Coronary artery (tissue), 2 donors: ENCODE measurements around the gene ATRN.

Source experiments
- DNase-seq: peaks from one replicate; pipeline ENCODE4 v3.0.0-alpha.2; 2017; ENCODE audit warnings: low spot score
- H3K27ac ChIP-seq, 2 donors: fragments of 200-600 bp; sonication (generic); one replicate each; pipeline ENCODE4 v1.5.1; 2016 to 2019
- H3K4me3 ChIP-seq: fragments of 200-600 bp; sonication (generic); 2 replicates; pipeline ENCODE4 v1.5.1; 2016; ENCODE audit warnings: mild to moderate bottlenecking, moderate library complexity
- CTCF ChIP-seq: fragments of 200-600 bp; sonication (generic); IDR thresholded peaks from one replicate; pipeline ENCODE4 v1.5.1; 2019; ENCODE audit warnings: antibody characterized with exemption

ATRN gene

DNA sequence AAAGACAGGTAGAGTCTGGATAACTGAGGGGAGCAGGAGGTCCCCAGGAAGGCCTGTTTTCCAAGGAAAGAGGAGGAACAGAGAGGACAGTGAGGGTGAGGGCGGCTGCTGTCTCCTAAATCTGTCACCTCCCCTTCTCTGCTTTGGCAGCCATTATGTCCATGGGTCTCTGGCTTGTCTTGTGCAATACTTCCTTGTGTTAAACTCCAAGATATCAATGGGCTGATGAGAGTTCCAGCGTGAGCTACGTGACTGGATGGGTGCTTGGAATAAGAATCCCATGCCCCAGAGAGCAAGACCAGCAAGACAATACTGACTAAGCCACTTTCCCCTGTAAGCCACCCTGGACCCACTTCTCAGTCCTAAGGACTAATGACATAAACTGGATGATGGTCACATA is 37.1 kb upstream of the ATRN start:
- Histone ChIP-seq H3K4me3 (no peak overlapping the region), H3K27ac (peak overlapping the region in 1 of 2 donors; percentile 9)
- DNase-seq: no peak
- no peak for TF ChIP-seq CTCF

DNA sequence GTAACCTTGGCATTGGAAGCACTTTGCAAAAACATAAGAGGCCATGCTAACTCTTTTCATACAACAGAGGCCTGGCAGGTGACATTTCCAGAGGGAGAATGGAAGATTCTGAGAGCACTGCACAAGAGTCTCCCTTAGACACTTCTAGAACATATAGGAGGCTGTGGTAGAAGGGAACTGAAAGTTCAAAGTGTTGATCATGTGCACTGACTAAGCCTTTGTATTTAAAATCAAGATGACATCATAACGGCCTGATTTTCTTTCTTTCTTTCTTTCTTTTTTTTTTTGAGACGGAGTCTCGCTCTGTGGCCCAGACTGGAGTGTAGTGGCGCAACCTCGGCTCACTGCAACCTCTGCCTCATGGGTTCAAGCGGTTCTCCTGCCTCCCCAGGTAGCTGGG is 36.6 kb upstream of the ATRN start:
- H3K27ac ChIP-seq: peak overlapping the region in 1 of 2 donors; percentile 9

GRCh38 chr20:3436864-3437574 is 33.8 kb upstream of the ATRN start:
- no peak for TF ChIP-seq CTCF
- Histone ChIP-seq H3K27ac (no peak overlapping the region), H3K4me3 (no peak overlapping the region)
- no peak for DNase-seq

More for the DNA sequence above, 36.6 kb upstream of the ATRN start:
- no peak overlapping the region for H3K4me3 ChIP-seq
- TF ChIP-seq CTCF: no peak
- DNase-seq: no peak

- H3K27ac ChIP-seq: no peak overlapping the region
- no peak for DNase-seq
These were observed 24.0 kb upstream of the ATRN start for GRCh38 chr20:3446779-3447178.

DNA sequence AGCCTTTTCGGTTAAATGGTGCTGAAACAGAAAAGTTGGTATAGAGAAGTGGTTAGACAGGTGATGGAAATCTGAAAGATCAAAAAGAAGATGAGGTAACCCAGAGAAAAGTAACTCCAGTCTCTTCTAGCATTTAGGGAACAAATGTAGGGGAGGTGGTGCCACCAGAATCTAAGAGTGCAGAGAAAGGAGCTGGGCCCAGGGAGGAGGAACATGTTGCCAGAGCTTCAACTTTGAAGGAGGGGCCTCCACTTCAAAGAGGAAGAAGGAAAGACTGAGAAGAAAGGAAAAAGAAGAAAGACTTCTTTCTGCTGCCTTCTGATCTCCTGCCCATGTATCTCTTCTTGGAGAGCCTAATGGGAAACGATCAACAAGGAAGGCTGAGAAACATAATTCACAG is 23.5 kb upstream of the ATRN start:
- no peak overlapping the region for H3K27ac ChIP-seq
- DNase-seq: no peak
- H3K4me3 ChIP-seq: no peak overlapping the region
- no peak for TF ChIP-seq CTCF

More at GRCh38 chr20:3446779-3447178, 24.0 kb upstream of the ATRN start:
- no peak for TF ChIP-seq CTCF
- no peak overlapping the region for H3K4me3 ChIP-seq

GRCh38 chr20:3449319-3449718 is 21.5 kb upstream of the ATRN start:
- DNase-seq: no peak
- TF ChIP-seq CTCF: no peak
- H3K4me3 ChIP-seq: no peak overlapping the region
- H3K27ac ChIP-seq: no peak overlapping the region

- TF ChIP-seq CTCF: no peak
- Histone ChIP-seq H3K4me3 (no peak overlapping the region), H3K27ac (no peak overlapping the region)
- DNase-seq: no peak
These were observed 18.7 kb upstream of the ATRN start for GRCh38 chr20:3452136-3452535.
